Activated B cell treated with CpG ODN at 0.5 μM for 24 hours (primary cell): ENCODE measurements around the gene CIAO1. TPM values are rescaled to one million over a fixed set of nuclear protein-coding genes. Genes with fewer than 3 reads are reported as not detected.
A peak's percentile ranks its signal among the peaks of the same experiment; 100 is the strongest.

ENCODE experiments used
- ATAC-seq: fragments of 200-7000 bp; cut with Tn5 transposase; one replicate; pipeline ENCODE4 v1.10.0; 2021; ENCODE audit warnings: low read depth, mild to moderate bottlenecking, moderate library complexity
- CTCF ChIA-PET: fragments of 350-600 bp; sonication (Branson Sonifier 250); formaldehyde crosslinking; loops from one replicate; lab custom pipeline; 2021; ENCODE audit warnings: antibody characterized with exemption; lab: Charles Lee
- POLR2A ChIA-PET: fragments of 350-600 bp; sonication (Branson Sonifier 250); formaldehyde crosslinking; loops from one replicate; lab custom pipeline; 2021; ENCODE audit warnings: antibody characterized with exemption; lab: Charles Lee
- DNase-seq: peaks from one replicate; pipeline ENCODE4 v3.0.0; 2022
- H3K27ac Mint-ChIP-seq: one replicate; pipeline ENCODE4 v1.8.0; 2020; ENCODE audit warnings: mixed read lengths
- H3K27me3 Mint-ChIP-seq: one replicate; pipeline ENCODE4 v1.8.0; 2021; ENCODE audit warnings: mixed read lengths
- H3K36me3 Mint-ChIP-seq: one replicate; pipeline ENCODE4 v1.8.0; 2021; ENCODE audit warnings: low read depth, mixed read lengths
- H3K4me1 Mint-ChIP-seq: one replicate; pipeline ENCODE4 v1.8.0; 2021; ENCODE audit warnings: mixed read lengths
- H3K4me3 Mint-ChIP-seq: one replicate; pipeline ENCODE4 v1.8.0; 2020; ENCODE audit warnings: mild to moderate bottlenecking, mixed read lengths
- H3K9me3 Mint-ChIP-seq: one replicate; pipeline ENCODE4 v1.8.0; 2020; ENCODE audit warnings: mixed read lengths
- intact Hi-C: fragments of 100-400 bp; cut with micrococcal nuclease; formaldehyde crosslinking; loops from one replicate; pipeline ENCODE4 v1.15.1; 2024
- total RNA-seq: library from RNA; stranded (reverse); gene quantifications from 2 replicates; pipeline ENCODE4 v1.2.3, GENCODE V29; 2022
- TF ChIP-seq, protein P1 (sequence below): fragments of 200-600 bp; IDR thresholded peaks from one replicate; pipeline ENCODE4 v1.8.0; 2022; ENCODE audit warnings: antibody characterized with exemption, mild to moderate bottlenecking

The CIAO1 gene
- total RNA-seq, 1 donor from 2014 or later = 71.6 TPM

DNA sequence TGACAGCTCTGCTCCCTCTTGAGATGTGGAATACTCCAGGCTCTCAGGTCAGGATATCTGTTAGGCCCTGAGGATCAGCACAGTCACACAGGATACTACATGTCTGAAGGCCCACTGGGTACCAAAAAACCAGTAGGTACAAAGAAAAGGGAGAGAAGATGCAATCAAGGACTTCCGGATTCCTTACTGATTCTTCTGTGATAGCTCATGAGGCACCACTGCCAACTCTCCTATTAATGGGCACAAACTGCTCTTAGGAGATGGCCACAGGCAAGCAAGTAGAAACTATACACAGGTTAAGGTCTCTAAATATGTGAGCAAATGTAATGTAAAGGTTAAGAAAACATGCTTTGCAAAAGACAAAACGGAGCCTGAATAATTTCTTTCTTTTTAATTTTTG, 3.7 kb upstream of the CIAO1 start:
- DNase-seq = no peak
- Mint-ChIP-seq H3K27ac (no peak overlapping the region), H3K4me3 (no peak overlapping the region), H3K4me1 (peaks cover 81% of the 10 kb centered on the region), H3K27me3 (no peaks in the 10 kb centered on the region), H3K9me3 (no peaks in the 10 kb centered on the region), H3K36me3 (peaks cover 54% of the 10 kb centered on the region)
- ChIA-PET POLR2A (interaction anchor here (0.5 to 4.7 kb wide), 3 partner anchors 38 to 120 kb away, joined by 3 to 40 read pairs (median 4); partner anchors contain the start of gene STARD7), CTCF (interaction anchor here (4.2 kb wide), 1 partner anchor 28 kb away, joined by 22 read pairs; no protein-coding TSS in a partner anchor)
- intact Hi-C loops = loop anchor here (10.0 kb wide), 2 partner anchors 238 to 502 kb away; partner anchors contain the start of gene CNNM4
- TF ChIP-seq, protein P1, sequence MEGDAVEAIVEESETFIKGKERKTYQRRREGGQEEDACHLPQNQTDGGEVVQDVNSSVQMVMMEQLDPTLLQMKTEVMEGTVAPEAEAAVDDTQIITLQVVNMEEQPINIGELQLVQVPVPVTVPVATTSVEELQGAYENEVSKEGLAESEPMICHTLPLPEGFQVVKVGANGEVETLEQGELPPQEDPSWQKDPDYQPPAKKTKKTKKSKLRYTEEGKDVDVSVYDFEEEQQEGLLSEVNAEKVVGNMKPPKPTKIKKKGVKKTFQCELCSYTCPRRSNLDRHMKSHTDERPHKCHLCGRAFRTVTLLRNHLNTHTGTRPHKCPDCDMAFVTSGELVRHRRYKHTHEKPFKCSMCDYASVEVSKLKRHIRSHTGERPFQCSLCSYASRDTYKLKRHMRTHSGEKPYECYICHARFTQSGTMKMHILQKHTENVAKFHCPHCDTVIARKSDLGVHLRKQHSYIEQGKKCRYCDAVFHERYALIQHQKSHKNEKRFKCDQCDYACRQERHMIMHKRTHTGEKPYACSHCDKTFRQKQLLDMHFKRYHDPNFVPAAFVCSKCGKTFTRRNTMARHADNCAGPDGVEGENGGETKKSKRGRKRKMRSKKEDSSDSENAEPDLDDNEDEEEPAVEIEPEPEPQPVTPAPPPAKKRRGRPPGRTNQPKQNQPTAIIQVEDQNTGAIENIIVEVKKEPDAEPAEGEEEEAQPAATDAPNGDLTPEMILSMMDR = no peak
- ATAC-seq = no peak

- no peaks in the 10 kb centered on the region for H3K27me3 Mint-ChIP-seq
- TF ChIP-seq, protein P1 = no peak
- no peaks in the 10 kb centered on the region for H3K9me3 Mint-ChIP-seq
- DNase-seq (no peak), ATAC-seq (no peak)
- peaks cover 64% of the 10 kb centered on the region for H3K4me1 Mint-ChIP-seq
- peaks cover 62% of the 10 kb centered on the region for H3K36me3 Mint-ChIP-seq
- peak overlapping the region; percentile 65 for H3K27ac Mint-ChIP-seq
- ChIA-PET POLR2A (interaction anchor here (0.8 to 2.7 kb wide), 12 partner anchors 18 to 273 kb away, joined by 3 to 24 read pairs (median 4); partner anchors contain the start of genes DUSP2 and STARD7), CTCF (interaction anchor here (0.7 to 2.4 kb wide), 14 partner anchors 8 to 147 kb away, joined by 3 to 10 read pairs (median 4); partner anchors contain the start of gene ASTL)
- peak overlapping the region; percentile 86 for H3K4me3 Mint-ChIP-seq
- intact Hi-C loops = loop anchor here (10.0 kb wide), 2 partner anchors 239 to 501 kb away; partner anchors contain the start of gene CNNM4
Observed at GRCh38 chr2:96264086-96264485, 1.9 kb upstream of the CIAO1 start.

GRCh38 chr2:96264656-96265348, 1.2 kb upstream of the CIAO1 start:
- POLR2A ChIA-PET = interaction anchor here (0.5 to 2.7 kb wide), 15 partner anchors 9 to 272 kb away, joined by 3 to 24 read pairs (median 5); partner anchors contain the start of genes ASTL, DUSP2 and STARD7
- CTCF ChIA-PET = interaction anchor here (0.7 to 2.4 kb wide), 13 partner anchors 8 to 272 kb away, joined by 3 to 10 read pairs (median 4); partner anchors contain the start of gene ASTL
- ATAC-seq = peak; percentile 0
- Mint-ChIP-seq H3K4me3 (peak overlapping the region; percentile 86), H3K36me3 (peaks cover 61% of the 10 kb centered on the region), H3K27me3 (no peaks in the 10 kb centered on the region), H3K4me1 (peaks cover 57% of the 10 kb centered on the region), H3K27ac (peak overlapping the region; percentile 65), H3K9me3 (no peaks in the 10 kb centered on the region)
- intact Hi-C loops = loop anchor here (1.0 to 10.0 kb wide), 8 partner anchors 9 to 552 kb away; partner anchors contain the start of genes ARID5A, ASTL, CNNM3 and CNNM4
- TF ChIP-seq, protein P1 = no peak
- no peak for DNase-seq

GRCh38 chr2:96265349-96265839, 631 bp upstream of the CIAO1 start:
- CTCF ChIA-PET = interaction anchor here (1.0 to 2.4 kb wide), 10 partner anchors 32 to 272 kb away, joined by 3 to 10 read pairs (median 4); partner anchors contain the start of gene ASTL
- peak overlapping the region; percentile 97 for H3K4me3 Mint-ChIP-seq
- H3K27me3 Mint-ChIP-seq = no peaks in the 10 kb centered on the region
- no peaks in the 10 kb centered on the region for H3K9me3 Mint-ChIP-seq
- ATAC-seq (peak; percentile 12), DNase-seq (no peak)
- POLR2A ChIA-PET = interaction anchor here (0.5 to 2.7 kb wide), 21 partner anchors 9 to 273 kb away, joined by 3 to 24 read pairs (median 5); partner anchors contain the start of genes ARID5A, DUSP2, NCAPH and SNRNP200
- peaks cover 64% of the 10 kb centered on the region for H3K36me3 Mint-ChIP-seq
- TF ChIP-seq, protein P1 = no peak
- peak overlapping the region; percentile 76 for H3K27ac Mint-ChIP-seq
- H3K4me1 Mint-ChIP-seq = peaks cover 51% of the 10 kb centered on the region
- intact Hi-C loops = loop anchor here (1.0 to 10.0 kb wide), 8 partner anchors 9 to 552 kb away; partner anchors contain the start of genes ARID5A, ASTL, CNNM3 and CNNM4
